GM18867 (cell line): ENCODE measurements around the gene PDE11A.

ENCODE experiments used
- ATAC-seq: cut with Tn5 transposase; IDR thresholded peaks from one replicate; pipeline ENCODE4 v1.9.1; 2021; ENCODE audit warnings: mild to moderate bottlenecking, moderate library complexity; ENCODE audit not compliant: unreplicated experiment

Gene PDE11A

DNA sequence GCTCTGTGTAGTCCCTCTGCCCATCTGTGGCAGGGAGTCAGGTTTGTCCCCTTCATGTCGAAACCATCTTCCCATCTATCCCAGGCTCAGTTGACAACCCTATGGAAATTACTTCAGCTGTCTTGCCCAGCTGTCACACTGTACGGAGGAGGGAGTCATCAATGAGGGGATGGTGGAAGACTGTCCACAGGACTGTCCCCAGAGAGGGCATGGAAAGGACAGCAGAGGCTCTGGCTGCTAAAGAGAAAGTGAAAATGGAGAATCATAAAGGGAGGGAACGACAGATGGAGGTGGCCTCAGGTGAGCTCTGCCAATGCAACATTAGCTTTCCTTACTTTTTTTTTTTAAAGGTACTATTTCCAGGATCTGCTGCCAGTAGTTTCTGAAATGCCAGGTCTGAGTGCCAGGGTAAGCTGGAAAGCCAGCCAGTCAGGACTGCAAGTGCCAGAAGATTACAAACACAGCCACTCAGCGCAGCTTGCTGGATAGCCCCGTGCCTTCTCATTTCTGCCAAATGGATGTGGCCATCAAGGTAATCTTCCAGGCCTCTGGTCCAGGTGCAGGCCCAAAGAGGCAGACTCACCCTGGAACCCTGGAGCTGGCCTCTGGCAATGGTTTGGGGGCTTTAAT is 487.2 kb downstream of the PDE11A start:
- no peak for ATAC-seq

DNA sequence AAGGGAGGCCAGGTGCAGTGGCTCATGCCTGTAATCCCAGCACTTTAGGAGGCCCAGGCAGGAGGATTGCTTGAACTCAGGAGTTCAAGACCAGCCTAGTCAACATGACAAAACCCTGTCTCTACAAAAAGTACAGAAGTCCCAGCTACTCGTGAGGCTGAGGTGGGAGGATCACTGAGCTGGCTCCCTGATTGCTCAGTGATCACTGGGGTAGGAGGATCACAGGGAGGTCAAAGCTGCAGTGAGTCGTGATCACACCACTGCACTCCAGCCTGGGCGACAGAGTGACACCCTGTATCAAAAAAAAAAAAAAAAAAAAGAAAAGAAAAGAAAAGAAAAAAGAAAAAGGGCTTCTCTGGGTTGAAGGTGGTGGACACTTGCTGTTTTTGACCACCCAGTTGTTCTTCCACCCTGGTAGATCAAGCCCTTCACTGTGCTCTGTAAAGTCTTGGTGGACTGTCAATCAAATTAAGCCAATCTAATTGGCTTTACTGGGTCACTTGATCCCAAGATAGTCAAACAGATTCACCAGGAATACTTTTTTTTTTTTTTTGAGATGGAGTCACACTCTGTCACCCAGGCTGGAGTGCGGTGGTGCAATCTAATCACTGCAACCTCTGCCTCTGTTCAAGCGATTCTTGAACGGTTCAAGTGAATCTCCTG is 488.4 kb downstream of the PDE11A start:
- no peak for ATAC-seq

DNA sequence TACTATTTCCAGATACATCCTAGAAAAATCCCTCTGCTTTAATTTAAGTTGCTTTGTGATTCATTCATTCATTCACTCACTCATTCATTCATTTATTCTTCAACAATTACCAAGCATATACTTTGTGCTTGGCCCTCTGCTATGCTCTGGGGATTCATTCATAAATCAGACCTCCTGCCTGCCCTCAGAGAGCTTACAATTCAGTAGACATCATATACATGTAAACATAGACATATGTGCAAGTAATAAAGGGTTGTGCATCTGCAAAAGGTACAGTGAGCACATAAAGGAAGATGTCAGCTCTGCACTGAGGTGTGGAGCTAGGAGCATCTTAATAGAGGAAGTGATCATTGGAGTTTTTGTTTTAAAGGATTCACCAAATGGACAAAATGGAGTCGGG is 490.6 kb downstream of the PDE11A start:
- no peak for ATAC-seq

DNA sequence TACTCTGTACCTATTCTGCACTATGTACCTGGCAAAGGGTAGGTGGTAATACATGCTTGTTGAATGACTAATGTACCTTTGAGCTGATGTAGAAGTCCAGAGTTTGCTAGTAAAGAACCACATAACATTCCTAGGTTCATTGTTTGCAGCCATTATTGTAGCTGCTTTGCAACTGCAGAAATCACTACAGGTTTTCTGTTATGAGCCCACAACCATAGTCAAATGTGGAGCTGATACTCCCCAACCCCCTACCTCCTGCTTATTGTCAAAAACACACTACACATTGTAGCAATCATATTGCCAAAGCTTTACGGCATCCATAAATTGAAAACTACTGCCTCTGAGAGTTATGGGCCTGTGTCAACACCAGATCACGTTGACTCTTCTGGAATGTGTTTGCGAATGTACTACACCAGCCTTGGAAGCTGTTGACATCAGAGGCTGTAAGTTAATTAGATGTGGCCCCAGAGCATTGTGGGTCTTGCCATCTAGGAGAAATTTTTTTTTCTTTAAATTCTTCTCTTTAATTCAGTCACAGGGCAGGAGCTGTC is 493.0 kb downstream of the PDE11A start:
- ATAC-seq = no peak

DNA sequence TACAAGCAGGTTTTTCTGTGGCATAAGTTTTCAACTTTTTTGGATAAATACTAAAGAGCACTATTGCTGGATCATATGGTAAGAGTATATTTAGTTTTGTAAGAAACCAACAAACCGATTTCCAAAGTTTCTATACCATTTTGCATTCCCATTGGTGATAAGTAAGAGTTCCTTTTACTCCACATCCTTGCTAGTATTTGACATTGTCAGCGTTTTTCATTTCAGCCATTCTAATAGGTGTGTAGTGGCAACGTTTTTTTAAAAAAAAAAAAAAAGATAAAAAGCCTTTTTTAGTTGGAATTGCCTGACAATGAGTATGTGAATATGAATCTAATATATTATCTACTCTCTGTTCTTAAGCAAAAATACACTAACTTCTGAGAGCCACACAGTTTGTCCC is 494.1 kb downstream of the PDE11A start:
- ATAC-seq = no peak

DNA sequence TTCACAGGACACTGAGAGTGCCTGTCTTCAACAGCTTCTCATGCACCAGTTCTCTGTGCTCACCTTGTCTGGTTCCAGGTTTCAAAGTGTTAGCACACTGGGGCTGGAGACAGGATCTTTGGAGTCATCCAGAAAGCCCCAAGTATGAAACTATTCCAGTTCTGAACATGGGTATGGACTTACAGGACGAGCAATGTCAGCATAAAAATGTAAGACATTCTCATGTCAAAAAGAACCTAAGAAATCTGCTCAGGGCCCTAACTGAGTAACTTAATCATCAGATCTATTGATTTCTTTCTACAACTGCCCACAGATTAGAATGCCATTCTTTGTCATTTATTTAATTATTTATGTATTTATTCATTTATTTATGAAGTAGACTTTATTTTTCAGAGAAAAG is 495.5 kb downstream of the PDE11A start:
- ATAC-seq = no peak

DNA sequence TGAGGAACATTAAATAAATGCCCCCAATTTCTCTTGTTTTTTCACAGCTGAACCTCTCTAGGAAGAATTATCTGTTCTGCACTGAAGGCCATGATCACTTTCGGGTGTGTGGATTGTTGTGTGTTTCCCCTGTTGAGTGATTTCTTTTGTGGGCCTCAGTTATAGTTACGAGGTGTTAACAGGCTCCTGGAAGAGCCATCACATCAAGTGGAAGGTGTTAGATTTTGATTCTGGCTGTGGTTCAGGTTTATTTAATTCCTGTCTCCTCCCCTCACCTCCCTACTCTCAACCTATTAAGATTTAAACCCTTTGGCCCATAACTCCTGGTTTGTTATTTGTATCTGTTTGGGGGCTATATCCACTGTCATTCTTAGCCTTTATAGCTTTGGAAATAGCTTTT is 497.2 kb downstream of the PDE11A start:
- no peak for ATAC-seq

DNA sequence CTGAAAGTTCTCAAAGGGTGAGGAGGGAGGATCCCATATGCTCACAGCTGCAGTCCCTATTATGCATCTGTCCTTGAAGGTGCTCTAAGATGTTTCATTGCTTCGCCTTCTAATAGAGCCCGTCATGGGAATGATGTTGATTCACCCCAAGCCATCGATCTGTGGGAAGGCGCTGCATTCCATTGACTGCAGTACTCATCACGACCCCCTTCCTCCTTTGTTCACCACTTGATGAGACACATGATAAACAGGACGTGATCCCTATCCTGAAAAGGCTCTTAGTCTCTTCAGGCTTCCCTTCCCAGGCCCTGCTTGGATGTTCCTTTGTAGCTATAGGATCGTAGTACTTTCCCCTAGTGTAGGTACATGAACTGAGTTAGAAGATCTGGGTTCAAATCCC is 498.2 kb downstream of the PDE11A start:
- ATAC-seq = no peak
